Panc1 (cell line): ENCODE data around the gene UAP1L1. TPM values are rescaled to one million over a fixed set of nuclear protein-coding genes. Genes with fewer than 3 reads are reported as not detected.

Source experiments
- ATAC-seq: fragments of 200-7000 bp; cut with Tn5 transposase; 2 replicates; pipeline ENCODE4 v1.9.1; 2020; ENCODE audit warnings: mild to moderate bottlenecking, moderate library complexity
- BruUV-seq: library from RNA; stranded (reverse); fragments of 400-500 nt; replicated peaks from 2 replicates; lab custom pipeline; 2021; lab: Mats Ljungman, UMichigan
- CTCF ChIA-PET: fragments of 300-600 bp; sonication (Branson Sonifier 250); formaldehyde crosslinking; loops from one replicate; lab custom pipeline; 2022; ENCODE audit warnings: antibody characterized with exemption; lab: Charles Lee
- POLR2A ChIA-PET: fragments of 300-600 bp; sonication (Branson Sonifier 250); formaldehyde crosslinking; loops from one replicate; lab custom pipeline; 2022; ENCODE audit warnings: antibody characterized with exemption; lab: Charles Lee
- DNase-seq: peaks from one replicate; pipeline ENCODE4 v3.0.0-alpha.2; 2010; ENCODE audit warnings: low read depth, low spot score
- H3K27ac ChIP-seq: 2 replicates; pipeline ENCODE4 v1.5.1; 2011; ENCODE audit warnings: mild to moderate bottlenecking, low read length, inconsistent platforms
- H3K27me3 ChIP-seq: fragments of 200-500 bp; sonication (Bioruptor generic); 2 replicates; pipeline ENCODE4 v1.6.0; 2014; ENCODE audit warnings: low read length, inconsistent platforms; ENCODE audit not compliant: control insufficient read depth, insufficient read depth
- H3K36me3 ChIP-seq: fragments of 200-500 bp; sonication (Bioruptor generic); 2 replicates; pipeline ENCODE4 v1.5.1; 2014; ENCODE audit warnings: inconsistent platforms, mild to moderate bottlenecking, low read length, moderate library complexity; ENCODE audit not compliant: control insufficient read depth, insufficient read depth
- H3K4me1 ChIP-seq: 2 replicates; pipeline ENCODE4 v1.5.1; 2011; ENCODE audit warnings: inconsistent platforms, mild to moderate bottlenecking, low read length, moderate library complexity; ENCODE audit not compliant: control insufficient read depth, insufficient read depth
- H3K4me3 ChIP-seq, 2 experiments: 2 replicates each; pipeline ENCODE4 v1.5.1; 2011 to 2012; ENCODE audit warnings: low read depth in 2 of 2, low read length in 2 of 2, mild to moderate bottlenecking in 2 of 2, inconsistent platforms in 1 of 2, moderate library complexity in 1 of 2
- H3K9me3 ChIP-seq: fragments of 200-500 bp; sonication (Bioruptor generic); 2 replicates; pipeline ENCODE4 v1.5.1; 2014; ENCODE audit warnings: low read depth, mild to moderate bottlenecking, inconsistent platforms, low read length, moderate library complexity; ENCODE audit not compliant: control insufficient read depth, insufficient read depth
- POLR2AphosphoS5 ChIP-seq: IDR thresholded peaks from 2 replicates; pipeline ENCODE4 v1.6.1; 2012; ENCODE audit warnings: mild to moderate bottlenecking, low read depth, low read length, moderate library complexity
- REST ChIP-seq, 2 experiments: IDR thresholded peaks; 2 replicates each; pipeline ENCODE4 v1.6.1; 2011 to 2012; ENCODE audit warnings: low read depth in 2 of 2, control low read depth in 1 of 2, low read length in 1 of 2, mild to moderate bottlenecking in 1 of 2, moderate library complexity in 1 of 2; ENCODE audit not compliant: insufficient read depth in 1 of 2
- SIN3A ChIP-seq: IDR thresholded peaks from 2 replicates; pipeline ENCODE4 v1.6.1; 2012; ENCODE audit warnings: low read depth, mild to moderate bottlenecking, low read length, moderate library complexity, borderline replicate concordance; ENCODE audit not compliant: insufficient read depth
- TCF7L2 ChIP-seq: IDR thresholded peaks from 2 replicates; pipeline ENCODE4 v1.6.1; 2011; ENCODE audit warnings: mild to moderate bottlenecking, low read depth, low read length, inconsistent platforms
- in situ Hi-C: cut with HindIII; loops from 2 replicates; pipeline ENCODE4 v1.10.0; 2016; ENCODE audit warnings: low sequenced_read_pairs, low pct_unique_long_range_greater_than_20kb
- intact Hi-C: fragments of 100-400 bp; cut with micrococcal nuclease; formaldehyde crosslinking; loops from one replicate; pipeline ENCODE4 v1.10.0; 2022; ENCODE audit not compliant: unreplicated experiment
- total RNA-seq: library from RNA; stranded (reverse); gene quantifications from one replicate; pipeline ENCODE4 v1.2.1, GENCODE V29; 2021; ENCODE audit not compliant: unreplicated experiment
- TF ChIP-seq, protein P1 (sequence below): fragments of 450-650 bp; IDR thresholded peaks from 2 replicates; pipeline ENCODE4 v1.5.1; 2017; ENCODE audit warnings: mild to moderate bottlenecking

Gene UAP1L1
- total RNA-seq, 1 experiment from 2014 or later, result 23.1 TPM

DNA sequence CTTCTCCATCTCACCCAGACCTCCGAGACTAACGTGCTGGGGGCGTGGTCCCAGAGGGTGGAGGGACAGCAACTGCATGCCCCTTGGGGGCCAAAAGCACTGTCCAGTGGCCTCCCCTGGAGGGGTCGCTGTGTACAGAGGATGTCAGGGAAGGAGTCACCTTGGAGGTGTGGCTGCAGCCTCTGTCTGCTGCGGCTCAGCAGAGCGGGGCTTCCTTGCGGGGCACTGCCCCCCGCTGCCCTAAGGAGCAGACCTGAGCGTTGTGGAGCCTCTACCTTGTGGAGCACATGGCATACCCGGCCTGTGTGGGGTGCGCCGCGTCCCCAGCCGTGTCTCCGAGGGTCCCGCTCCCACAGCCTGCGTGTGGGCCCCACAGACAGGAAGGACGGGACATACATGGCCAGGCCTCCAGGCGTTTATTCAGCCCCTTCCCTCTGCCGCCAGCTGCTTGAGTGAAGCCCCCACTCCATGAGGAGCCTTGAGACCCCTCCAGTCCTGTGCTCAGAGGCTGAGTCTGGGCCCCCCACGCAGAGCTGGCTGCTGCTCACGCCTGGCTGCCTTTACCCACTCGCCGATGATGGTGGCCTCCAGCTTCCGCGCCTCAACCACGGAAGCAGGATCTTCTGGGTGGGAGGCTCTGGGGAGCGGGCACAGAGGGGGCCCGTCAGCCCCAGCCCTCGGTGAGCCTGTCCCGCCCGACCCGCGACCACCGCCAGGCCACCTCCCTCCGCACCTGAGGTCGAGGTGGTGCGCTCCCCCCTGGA, 33.0 kb downstream of the UAP1L1 start:
- POLR2A ChIA-PET, result no interaction called here
- intact Hi-C loops, result no loop called here
- no peaks in the 10 kb centered on the region for H3K9me3 ChIP-seq
- no TSS peak for BruUV-seq
- CTCF ChIA-PET, result no interaction called here
- in situ Hi-C loops, result no loop called here
- no peak for TF ChIP-seq REST (IDR thresholded peaks at IDR 0.05; ENCODE audit: insufficient read depth in 1 of 2, low read depth in 2 of 2, low read length in 1 of 2)
- TF ChIP-seq, protein P1, sequence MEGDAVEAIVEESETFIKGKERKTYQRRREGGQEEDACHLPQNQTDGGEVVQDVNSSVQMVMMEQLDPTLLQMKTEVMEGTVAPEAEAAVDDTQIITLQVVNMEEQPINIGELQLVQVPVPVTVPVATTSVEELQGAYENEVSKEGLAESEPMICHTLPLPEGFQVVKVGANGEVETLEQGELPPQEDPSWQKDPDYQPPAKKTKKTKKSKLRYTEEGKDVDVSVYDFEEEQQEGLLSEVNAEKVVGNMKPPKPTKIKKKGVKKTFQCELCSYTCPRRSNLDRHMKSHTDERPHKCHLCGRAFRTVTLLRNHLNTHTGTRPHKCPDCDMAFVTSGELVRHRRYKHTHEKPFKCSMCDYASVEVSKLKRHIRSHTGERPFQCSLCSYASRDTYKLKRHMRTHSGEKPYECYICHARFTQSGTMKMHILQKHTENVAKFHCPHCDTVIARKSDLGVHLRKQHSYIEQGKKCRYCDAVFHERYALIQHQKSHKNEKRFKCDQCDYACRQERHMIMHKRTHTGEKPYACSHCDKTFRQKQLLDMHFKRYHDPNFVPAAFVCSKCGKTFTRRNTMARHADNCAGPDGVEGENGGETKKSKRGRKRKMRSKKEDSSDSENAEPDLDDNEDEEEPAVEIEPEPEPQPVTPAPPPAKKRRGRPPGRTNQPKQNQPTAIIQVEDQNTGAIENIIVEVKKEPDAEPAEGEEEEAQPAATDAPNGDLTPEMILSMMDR, result no peak
- TF ChIP-seq POLR2AphosphoS5, result no peak
- TF ChIP-seq TCF7L2, result no peak
- no peak for TF ChIP-seq SIN3A
- H3K4me1 ChIP-seq, result no peaks in the 10 kb centered on the region
- H3K27ac ChIP-seq, result no peak overlapping the region
- H3K27me3 ChIP-seq, result no peaks in the 10 kb centered on the region
- no peak overlapping the region for H3K4me3 ChIP-seq
- no peaks in the 10 kb centered on the region for H3K36me3 ChIP-seq
- DNase-seq (no peak), ATAC-seq (no peak)

DNA sequence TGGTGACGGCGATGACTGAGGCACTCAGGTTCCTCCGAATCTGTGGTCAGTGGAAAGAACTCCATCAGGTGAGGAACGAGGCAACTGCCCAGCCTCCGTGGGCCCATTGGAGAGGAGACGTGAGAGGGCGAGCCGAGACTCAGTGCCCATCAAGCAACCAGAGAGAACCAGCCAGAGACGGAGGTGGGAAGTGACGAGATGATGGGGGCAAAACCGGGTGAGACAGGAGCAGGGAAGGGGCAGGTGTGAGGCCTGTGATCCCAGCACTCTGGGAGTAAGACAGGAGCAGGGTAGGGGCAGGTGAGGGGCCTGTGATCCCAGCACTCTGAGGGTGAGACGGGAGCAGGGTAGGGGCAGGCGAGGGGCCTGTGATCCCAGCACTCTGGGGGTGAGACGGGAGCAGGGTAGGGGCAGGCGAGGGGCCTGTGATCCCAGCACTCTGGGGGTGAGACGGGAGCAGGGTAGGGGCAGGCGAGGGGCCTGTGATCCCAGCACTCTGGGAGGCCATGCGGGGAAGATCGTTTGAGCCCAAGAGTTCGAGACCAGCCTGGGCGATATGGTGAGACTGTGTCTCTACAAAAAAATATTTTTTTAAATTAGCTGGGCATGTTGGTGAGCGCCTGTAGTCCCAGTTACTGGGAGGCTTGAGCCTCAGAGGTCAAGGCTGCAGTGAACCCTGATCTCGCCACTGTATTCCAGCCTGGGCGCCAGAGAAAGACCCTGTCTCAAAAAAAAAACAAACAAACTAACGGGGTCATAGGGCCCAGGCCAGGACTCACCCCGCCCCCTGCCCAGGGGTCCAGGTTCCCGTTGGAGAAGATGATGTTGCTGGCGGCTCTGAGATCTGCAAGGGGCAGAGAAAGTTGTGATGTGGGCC, 33.8 kb downstream of the UAP1L1 start:
- DNase-seq (no peak), ATAC-seq (no peak)
- CTCF ChIA-PET, result interaction anchor here (0.6 kb wide), 1 partner anchor 136 kb away, joined by 3 read pairs; a partner anchor contains a TSS
- POLR2A ChIA-PET, result no interaction called here
- no peaks in the 10 kb centered on the region for H3K27me3 ChIP-seq
- H3K27ac ChIP-seq, result no peak overlapping the region
- no peaks in the 10 kb centered on the region for H3K9me3 ChIP-seq
- intact Hi-C loops (no loop called here), in situ Hi-C loops (no loop called here)
- H3K4me3 ChIP-seq, result no peak overlapping the region
- H3K4me1 ChIP-seq, result no peaks in the 10 kb centered on the region
- BruUV-seq, result no TSS peak
- TF ChIP-seq, protein P1, result no peak
- TF ChIP-seq REST (IDR thresholded peaks at IDR 0.05; ENCODE audit: insufficient read depth in 1 of 2, low read depth in 2 of 2, low read length in 1 of 2), result no peak
- TF ChIP-seq TCF7L2, result no peak
- TF ChIP-seq SIN3A, result no peak
- TF ChIP-seq POLR2AphosphoS5, result no peak
- no peaks in the 10 kb centered on the region for H3K36me3 ChIP-seq
